Measurements from ENCODE around the gene DYNLL2.
A peak's percentile ranks its signal among the peaks of the same experiment; 100 is the strongest.
"Not testable (repeated sequence)": the region's sequence is repeated elsewhere in the genome, so short reads cannot be mapped to it uniquely, and the experiment has no call there.

DYNLL2 gene

DNA sequence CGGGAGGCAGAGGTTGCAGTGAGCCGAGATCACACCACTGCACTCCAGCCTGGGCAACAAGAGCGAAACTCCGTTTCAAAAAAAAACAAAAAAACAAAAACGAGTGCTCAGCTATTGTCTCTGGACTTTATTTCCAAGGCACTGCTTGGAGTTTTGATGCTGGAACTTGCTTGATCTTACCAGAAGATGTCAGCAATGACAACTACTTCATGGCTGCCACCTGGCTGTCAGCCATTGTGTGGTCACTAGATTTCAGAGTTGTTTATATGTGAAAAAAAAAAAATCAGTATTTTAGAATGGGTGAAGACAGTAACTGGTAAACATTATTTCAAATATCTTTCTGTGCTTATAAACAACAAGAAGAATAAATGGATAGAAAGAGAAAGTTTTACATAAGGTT, 38.7 kb downstream of the DYNLL2 start:
- no peak overlapping the region for H3K4me3 ChIP-seq (ENCODE audit: low read depth, low read length)
- in situ Hi-C loops (cut with HindIII; ENCODE audit: low sequenced_read_pairs): no loop called here
- TF ChIP-seq CTCF (IDR thresholded peaks at IDR 0.05; ENCODE audit: low read depth, low read length): peak; percentile 26
- peak; percentile 25 for DNase-seq (ENCODE audit: low read depth, low spot score)

DNA sequence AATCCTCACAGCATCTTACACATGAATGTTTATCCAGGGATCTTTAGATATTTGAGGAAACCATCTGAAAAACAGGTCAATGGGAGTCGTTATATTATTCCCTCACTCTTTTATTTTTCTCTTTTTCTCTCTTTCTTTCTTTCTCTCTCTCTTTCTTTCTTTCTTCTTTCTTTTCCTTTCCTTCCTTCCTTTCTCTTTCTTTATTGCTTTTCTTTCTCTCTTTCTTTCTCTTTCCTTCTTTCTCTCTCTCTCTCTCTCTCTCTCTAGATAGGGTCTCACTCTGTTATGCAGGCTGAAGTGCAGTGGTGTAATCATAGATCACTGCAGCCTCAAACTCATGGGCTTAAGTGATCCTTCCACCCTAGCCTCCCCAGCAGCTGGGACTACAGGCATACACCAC, 44.6 kb downstream of the DYNLL2 start:
- no peak for DNase-seq (ENCODE audit: low read depth, low spot score)
- no peak for TF ChIP-seq CTCF (IDR thresholded peaks at IDR 0.05; ENCODE audit: low read depth, low read length)
- H3K4me3 ChIP-seq (ENCODE audit: low read depth, low read length): no peak overlapping the region
- in situ Hi-C loops (cut with HindIII; ENCODE audit: low sequenced_read_pairs): no loop called here

DNA sequence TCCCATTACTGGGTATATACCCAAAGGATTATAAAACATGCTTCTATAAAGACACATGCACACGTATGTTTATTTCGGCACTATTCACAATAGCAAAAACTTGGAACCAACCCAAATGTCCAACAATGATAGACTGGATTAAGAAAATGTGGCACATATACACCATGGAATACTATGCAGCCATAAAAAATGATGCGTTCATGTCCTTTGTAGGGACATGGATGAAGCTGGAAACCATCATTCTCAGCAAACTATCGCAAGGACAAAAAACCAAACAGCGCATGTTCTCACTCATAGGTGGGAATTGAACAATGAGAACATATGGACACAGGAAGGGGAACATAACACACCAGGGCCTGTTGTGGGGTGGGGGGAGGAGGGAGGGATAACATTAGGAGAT, 49.5 kb downstream of the DYNLL2 start:
- DNase-seq (ENCODE audit: low read depth, low spot score); H3K4me3 ChIP-seq (ENCODE audit: low read depth, low read length); in situ Hi-C loops (cut with HindIII; ENCODE audit: low sequenced_read_pairs): not testable (repeated sequence)

GRCh38 chr17:58136669-58137279, 53.6 kb downstream of the DYNLL2 start:
- peak; percentile 44 for TF ChIP-seq CTCF (IDR thresholded peaks at IDR 0.05; ENCODE audit: low read depth, low read length)
- DNase-seq (ENCODE audit: low read depth, low spot score): no peak
- H3K4me3 ChIP-seq (ENCODE audit: low read depth, low read length): no peak overlapping the region
- in situ Hi-C loops (cut with HindIII; ENCODE audit: low sequenced_read_pairs): no loop called here

DNA sequence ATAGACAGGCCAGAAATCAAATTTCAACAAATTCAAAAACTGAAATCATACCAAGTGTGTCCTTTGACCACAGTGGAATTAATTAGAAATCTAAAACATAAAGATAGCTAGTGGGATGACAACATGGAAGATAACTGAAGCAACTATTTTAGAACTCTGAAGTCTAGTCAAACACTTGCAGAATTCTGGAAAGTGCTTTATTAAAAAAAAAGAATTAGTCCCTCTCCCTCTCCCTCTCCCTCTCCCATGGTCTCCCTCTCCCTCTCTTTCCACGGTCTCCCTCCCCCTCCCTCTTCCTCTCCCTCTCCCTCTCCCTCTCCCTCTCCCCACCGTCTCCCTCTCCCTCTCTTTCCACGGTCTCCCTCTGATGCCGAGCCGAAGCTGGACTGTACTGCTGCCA, 58.3 kb downstream of the DYNLL2 start:
- DNase-seq (ENCODE audit: low read depth, low spot score): no peak
- in situ Hi-C loops (cut with HindIII; ENCODE audit: low sequenced_read_pairs): no loop called here
- H3K4me3 ChIP-seq (ENCODE audit: low read depth, low read length): no peak overlapping the region
- no peak for TF ChIP-seq CTCF (IDR thresholded peaks at IDR 0.05; ENCODE audit: low read depth, low read length)

GRCh38 chr17:58143335-58143734, 60.1 kb downstream of the DYNLL2 start:
- DNase-seq (ENCODE audit: low read depth, low spot score); H3K4me3 ChIP-seq (ENCODE audit: low read depth, low read length); in situ Hi-C loops (cut with HindIII; ENCODE audit: low sequenced_read_pairs): not testable (repeated sequence)

DNA sequence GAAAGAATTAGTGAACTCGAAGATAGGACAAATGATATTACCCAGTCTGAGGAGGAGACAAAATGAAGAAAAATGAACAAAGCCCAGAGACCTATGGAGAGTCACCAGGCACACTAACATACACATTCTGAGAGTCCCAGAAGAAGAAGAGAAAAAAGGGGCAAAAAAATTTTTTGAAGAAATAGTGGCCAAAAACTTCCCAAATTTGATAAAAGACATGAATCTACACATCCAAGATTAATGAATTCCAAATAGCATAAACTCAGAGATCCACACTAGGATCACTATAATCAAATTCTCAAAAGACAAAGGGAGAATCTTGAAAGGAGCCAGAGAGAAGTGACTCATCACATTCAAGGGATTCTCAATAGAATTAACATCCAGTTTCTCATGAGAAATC, 61.6 kb downstream of the DYNLL2 start:
- H3K4me3 ChIP-seq (ENCODE audit: low read depth, low read length): no peak overlapping the region
- in situ Hi-C loops (cut with HindIII; ENCODE audit: low sequenced_read_pairs): no loop called here
- TF ChIP-seq CTCF (IDR thresholded peaks at IDR 0.05; ENCODE audit: low read depth, low read length): no peak
- no peak for DNase-seq (ENCODE audit: low read depth, low spot score)
